IPS-15b (cell line): ENCODE measurements around the gene SLC35E2B.

Experiments
- H3K27me3 ChIP-seq: one replicate; pipeline ENCODE4 v1.6.1; 2013; ENCODE audit warnings: low read length; ENCODE audit not compliant: control insufficient read depth, insufficient read depth
- H3K36me3 ChIP-seq: one replicate; pipeline ENCODE4 v1.6.1; 2013; ENCODE audit warnings: low read length; ENCODE audit not compliant: control insufficient read depth, insufficient read depth
- H3K4me1 ChIP-seq: one replicate; pipeline ENCODE4 v1.6.1; 2013; ENCODE audit warnings: mild to moderate bottlenecking, low read length; ENCODE audit not compliant: control insufficient read depth, insufficient read depth
- H3K4me3 ChIP-seq: one replicate; pipeline ENCODE4 v1.5.1; 2013; ENCODE audit warnings: low read depth, low read length
- H3K9ac ChIP-seq: one replicate; pipeline ENCODE4 v1.6.1; 2013; ENCODE audit warnings: low read depth, mild to moderate bottlenecking, low read length
- H3K9me3 ChIP-seq: one replicate; pipeline ENCODE4 v1.6.1; 2013; ENCODE audit warnings: mild to moderate bottlenecking, low read length; ENCODE audit not compliant: control insufficient read depth, insufficient read depth

Gene SLC35E2B

DNA sequence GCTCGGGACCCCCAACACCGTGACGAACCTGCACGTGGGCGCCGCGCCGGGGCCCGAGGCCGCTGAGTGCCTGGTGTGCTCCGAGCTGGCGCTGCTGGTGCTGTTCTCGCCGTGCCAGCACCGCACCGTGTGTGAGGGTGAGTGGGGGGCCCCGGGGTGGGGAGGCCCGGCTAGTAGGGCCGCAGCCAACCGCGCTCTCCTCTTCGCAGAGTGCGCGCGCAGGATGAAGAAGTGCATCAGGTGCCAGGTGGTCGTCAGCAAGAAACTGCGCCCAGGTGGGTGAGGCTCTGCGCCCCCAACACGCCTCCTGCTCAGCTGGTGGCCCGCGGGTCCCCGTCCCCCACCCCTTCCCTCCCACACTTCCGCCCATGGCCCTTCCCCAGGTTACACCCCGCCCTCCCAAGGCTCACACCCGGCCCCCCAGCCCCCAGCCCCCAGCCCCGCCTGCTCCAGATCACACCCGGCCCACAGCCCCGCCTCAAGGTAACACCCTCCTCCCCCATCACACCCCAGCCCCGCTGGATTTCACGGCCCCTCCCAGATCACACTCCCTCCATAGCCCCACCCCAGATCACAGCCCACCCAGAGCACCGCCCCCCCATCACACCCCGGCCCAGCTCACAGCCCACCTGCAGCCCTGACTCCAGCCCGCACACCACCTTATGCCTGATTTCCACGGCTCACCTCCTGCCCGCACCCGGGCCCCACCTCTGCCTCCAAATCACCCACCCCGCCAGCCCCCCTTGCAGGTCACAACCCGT lies 63.0 kb downstream of the SLC35E2B start:
- H3K4me1 ChIP-seq: no peaks in the 10 kb centered on the region
- H3K27me3 ChIP-seq: peaks cover 3% of the 10 kb centered on the region
- H3K36me3 ChIP-seq: peaks cover 2% of the 10 kb centered on the region
- H3K9me3 ChIP-seq: no peaks in the 10 kb centered on the region
- H3K9ac ChIP-seq: peak overlapping the region; percentile 47
- H3K4me3 ChIP-seq: peak overlapping the region; percentile 46

DNA sequence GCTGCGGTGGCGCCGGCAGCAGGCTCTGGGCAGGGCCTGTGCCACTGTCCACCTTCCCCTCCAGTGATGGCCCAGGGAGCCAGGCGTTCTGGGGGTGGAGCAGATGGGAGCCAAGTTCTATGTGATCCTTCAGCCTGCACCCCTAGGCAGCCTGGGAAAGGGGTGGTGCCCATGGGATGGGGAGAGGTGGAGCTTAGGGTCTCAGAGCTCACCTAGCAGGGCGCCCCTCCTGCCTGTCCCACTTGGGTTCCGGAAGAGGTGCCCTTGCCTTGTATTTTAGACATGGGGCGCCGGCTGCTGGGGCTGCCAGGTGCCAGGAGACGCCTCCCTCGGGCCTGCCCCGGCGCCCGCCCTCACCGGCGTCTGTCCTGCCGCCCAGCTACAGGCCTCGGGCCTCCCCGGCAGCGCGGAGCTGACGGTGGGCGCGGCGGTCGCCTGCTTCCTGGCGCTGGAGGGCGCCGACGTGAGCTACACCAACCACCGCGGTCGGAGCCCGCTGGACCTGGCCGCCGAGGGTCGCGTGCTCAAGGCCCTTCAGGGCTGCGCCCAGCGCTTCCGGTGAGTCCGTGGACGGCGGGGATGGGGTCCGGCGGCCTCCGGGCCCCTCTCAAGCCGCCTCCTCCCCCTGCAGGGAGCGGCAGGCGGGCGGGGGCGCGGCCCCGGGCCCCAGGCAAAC lies 63.7 kb downstream of the SLC35E2B start:
- Histone ChIP-seq H3K4me3 (peak overlapping the region; percentile 46), H3K4me1 (no peaks in the 10 kb centered on the region), H3K36me3 (peaks cover 2% of the 10 kb centered on the region), H3K27me3 (peaks cover 3% of the 10 kb centered on the region), H3K9ac (peak overlapping the region; percentile 47), H3K9me3 (no peaks in the 10 kb centered on the region)

DNA sequence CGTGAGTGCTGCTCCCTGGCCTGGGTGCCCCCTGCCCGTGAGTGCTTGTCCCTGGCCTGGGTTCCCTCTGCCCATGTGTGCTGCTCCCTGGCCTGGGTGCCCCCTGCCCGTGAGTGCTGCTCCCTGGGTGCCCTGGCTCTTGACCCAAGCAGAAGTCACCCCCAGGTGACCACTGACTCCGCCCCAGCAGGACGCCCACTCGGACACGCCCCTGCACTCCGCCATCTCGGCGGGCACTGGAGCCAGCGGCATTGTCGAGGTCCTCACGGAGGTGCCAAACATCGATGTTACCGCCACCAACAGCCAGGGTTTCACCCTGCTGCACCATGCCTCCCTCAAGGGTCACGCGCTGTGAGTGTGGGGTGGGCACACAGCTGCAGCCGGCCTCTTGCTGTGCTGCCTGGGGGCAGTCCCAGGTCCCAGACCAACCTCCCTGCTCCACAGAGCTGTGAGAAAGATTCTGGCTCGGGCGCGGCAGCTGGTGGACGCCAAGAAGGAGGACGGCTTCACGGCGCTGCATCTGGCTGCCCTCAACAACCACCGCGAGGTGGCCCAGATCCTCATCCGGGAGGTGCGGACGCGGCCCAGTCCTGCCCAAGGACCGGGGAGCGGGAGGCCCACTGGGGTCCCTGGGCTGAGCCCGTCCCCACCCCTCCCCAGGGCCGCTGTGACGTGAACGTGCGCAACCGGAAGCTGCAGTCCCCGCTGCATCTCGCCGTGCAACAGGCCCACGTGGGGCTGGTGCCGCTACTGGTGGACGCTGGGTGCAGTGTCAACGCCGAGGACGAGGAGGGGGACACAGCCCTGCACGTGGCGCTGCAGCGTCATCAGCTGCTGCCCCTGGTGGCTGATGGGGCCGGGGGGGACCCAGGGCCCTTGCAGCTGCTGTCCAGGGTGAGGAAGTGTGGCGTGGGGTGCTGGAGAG lies 64.5 kb downstream of the SLC35E2B start:
- no peak overlapping the region for H3K9ac ChIP-seq
- H3K4me3 ChIP-seq: no peak overlapping the region
- peaks cover 2% of the 10 kb centered on the region for H3K36me3 ChIP-seq
- H3K4me1 ChIP-seq: no peaks in the 10 kb centered on the region
- no peaks in the 10 kb centered on the region for H3K9me3 ChIP-seq
- peaks cover 3% of the 10 kb centered on the region for H3K27me3 ChIP-seq

DNA sequence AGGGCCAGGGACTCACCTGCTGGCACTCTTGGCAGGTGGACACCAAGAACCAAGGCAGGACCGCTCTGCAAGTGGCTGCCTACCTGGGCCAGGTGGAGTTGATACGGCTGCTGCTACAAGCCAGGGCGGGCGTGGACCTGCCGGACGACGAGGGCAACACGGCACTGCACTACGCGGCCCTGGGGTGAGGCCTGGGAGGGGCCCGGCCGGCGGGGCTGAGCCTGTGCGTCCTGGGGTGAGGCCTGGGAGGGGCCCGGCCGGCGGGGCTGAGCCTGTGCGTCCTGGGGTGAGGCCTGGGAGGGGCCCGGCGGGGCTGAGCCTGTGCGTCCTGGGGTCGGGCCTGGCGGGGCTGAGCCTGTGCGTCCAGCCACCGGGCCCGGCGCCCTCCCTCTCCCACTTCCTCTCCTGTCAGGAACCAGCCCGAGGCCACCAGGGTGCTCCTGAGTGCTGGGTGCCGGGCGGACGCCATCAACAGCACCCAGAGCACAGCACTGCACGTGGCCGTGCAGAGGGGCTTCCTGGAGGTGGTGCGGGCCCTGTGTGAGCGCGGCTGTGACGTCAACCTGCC lies 65.2 kb downstream of the SLC35E2B start:
- no peaks in the 10 kb centered on the region for H3K9me3 ChIP-seq
- no peak overlapping the region for H3K4me3 ChIP-seq
- H3K27me3 ChIP-seq: peaks cover 3% of the 10 kb centered on the region
- H3K36me3 ChIP-seq: peaks cover 2% of the 10 kb centered on the region
- no peak overlapping the region for H3K9ac ChIP-seq
- no peaks in the 10 kb centered on the region for H3K4me1 ChIP-seq

DNA sequence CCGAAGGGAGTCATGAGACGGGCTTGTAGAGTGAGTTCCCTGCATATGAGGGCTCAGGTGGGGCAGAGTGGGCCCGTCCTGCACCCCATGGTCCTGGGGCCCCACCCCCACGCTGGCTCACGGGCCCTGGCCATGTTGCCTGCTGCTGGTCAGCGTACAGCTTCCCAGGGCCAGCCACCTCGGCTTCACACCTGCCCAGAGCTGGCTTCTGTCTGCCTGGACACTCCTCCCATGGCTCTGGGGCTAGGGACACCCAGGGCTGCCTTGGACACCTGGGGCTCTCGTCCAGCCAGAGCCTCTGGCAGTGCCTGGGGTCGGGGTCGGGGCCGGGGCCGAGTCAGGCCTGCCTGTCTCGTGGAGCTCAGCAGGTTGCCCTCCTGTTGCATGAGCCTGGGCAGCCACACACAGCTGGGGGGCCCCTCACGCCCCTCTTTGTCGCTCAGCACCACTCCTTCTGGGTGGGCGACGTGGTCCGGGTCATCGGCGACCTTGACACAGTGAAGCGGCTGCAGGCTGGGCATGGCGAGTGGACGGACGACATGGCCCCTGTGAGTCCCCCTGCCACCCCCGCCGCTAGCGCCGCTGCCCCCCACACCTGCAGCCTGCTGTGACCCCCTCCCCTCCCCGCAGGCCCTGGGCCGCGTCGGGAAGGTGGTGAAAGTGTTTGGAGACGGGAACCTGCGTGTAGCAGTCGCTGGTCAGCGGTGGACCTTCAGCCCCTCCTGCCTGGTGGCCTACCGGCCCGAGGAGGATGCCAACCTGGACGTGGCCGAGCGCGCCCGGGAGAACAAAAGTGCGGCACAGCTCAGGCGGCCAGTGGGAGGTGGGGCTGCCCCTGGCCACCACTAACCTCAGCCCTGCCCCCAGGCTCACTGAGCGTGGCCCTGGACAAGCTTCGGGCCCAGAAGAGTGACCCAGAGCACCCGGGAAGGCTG lies 66.1 kb downstream of the SLC35E2B start:
- Histone ChIP-seq H3K4me3 (no peak overlapping the region), H3K36me3 (peaks cover 2% of the 10 kb centered on the region), H3K27me3 (no peaks in the 10 kb centered on the region), H3K9ac (no peak overlapping the region), H3K9me3 (no peaks in the 10 kb centered on the region), H3K4me1 (no peaks in the 10 kb centered on the region)

DNA sequence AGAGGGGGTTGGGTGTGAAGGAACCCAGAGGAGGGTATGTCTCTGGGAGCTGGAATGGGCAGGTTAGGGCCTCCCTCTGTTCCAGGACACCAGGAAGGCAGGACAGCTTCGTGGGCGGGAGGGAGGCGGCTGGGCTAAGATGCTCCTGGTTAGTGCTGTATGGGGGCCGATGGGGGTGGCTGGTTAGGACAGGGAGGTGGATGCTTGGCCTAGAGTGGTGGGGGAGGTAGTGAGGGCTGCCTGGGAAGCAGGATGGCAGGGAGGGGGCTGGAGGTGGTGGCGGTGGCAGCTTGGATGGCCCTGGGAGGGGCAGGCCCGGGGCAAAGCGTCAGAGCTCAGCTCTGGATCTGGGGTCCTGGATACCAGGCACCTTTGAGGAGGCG lies 66.8 kb downstream of the SLC35E2B start:
- H3K4me1 ChIP-seq: no peaks in the 10 kb centered on the region

DNA sequence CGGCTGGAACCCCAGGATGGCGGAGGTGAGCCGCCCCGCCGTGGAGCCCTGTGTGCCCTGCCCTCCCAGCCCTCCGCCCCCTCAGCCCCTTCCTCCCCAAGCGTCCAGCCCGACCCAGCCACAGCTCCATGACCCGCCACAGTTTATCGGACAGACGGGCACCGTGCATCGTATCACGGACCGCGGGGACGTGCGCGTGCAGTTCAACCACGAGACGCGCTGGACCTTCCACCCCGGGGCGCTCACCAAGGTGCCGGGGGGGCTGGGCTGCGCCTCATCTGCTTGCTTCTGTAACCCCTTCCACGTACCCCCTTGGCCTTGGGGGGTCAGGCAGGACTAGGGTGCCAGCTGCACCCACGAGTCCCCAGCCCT lies 67.2 kb downstream of the SLC35E2B start:
- no peaks in the 10 kb centered on the region for H3K27me3 ChIP-seq
- no peaks in the 10 kb centered on the region for H3K9me3 ChIP-seq
- H3K4me1 ChIP-seq: no peaks in the 10 kb centered on the region
- H3K4me3 ChIP-seq: no peak overlapping the region
- H3K36me3 ChIP-seq: peaks cover 2% of the 10 kb centered on the region
- H3K9ac ChIP-seq: no peak overlapping the region

More for the DNA sequence above, 66.8 kb downstream of the SLC35E2B start:
- Histone ChIP-seq H3K9me3 (no peaks in the 10 kb centered on the region), H3K36me3 (peaks cover 2% of the 10 kb centered on the region), H3K4me3 (no peak overlapping the region), H3K9ac (no peak overlapping the region), H3K27me3 (no peaks in the 10 kb centered on the region)

DNA sequence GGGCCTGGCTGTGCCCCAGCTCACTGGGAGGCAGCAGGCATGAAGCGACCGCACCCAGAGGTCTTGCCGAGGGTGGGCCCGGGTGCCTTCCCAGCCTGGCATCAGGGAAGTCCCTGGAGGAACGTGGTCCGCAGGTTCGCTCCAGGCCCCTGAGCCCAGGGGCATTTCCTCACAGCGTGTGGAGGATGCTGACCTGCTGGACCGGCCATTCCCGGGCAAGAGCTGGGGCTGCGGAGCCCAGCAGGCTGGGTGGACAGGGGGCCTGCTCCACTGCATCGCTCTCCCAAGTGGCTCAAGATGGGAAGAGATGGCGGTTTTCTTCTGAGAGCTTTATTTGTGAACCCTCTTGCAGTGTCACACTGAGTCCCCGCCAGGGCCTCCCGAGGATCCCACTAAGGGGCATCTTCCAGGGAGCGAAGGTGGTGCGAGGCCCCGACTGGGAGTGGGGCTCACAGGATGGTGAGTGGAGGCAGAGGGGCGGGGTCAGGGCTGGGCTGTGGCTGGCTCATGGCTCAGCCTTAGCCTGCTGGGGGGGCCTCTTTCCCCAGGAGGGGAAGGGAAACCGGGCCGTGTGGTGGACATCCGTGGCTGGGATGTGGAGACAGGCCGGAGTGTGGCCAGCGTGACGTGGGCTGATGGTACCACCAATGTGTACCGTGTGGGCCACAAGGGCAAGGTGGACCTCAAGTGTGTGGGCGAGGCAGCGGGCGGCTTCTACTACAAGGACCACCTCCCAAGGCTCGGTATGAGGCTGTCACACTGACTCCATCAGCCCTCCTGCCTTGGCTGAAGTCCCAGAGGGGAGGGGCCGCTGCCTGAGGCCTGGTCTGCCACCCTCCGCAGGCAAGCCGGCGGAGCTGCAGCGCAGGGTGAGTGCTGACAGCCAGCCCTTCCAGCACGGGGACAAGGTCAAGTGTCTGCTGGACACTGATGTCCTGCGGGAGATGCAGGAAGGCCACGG lies 67.9 kb downstream of the SLC35E2B start:
- Histone ChIP-seq H3K4me1 (no peaks in the 10 kb centered on the region), H3K27me3 (no peaks in the 10 kb centered on the region), H3K4me3 (no peak overlapping the region), H3K36me3 (peaks cover 2% of the 10 kb centered on the region), H3K9me3 (no peaks in the 10 kb centered on the region), H3K9ac (no peak overlapping the region)

DNA sequence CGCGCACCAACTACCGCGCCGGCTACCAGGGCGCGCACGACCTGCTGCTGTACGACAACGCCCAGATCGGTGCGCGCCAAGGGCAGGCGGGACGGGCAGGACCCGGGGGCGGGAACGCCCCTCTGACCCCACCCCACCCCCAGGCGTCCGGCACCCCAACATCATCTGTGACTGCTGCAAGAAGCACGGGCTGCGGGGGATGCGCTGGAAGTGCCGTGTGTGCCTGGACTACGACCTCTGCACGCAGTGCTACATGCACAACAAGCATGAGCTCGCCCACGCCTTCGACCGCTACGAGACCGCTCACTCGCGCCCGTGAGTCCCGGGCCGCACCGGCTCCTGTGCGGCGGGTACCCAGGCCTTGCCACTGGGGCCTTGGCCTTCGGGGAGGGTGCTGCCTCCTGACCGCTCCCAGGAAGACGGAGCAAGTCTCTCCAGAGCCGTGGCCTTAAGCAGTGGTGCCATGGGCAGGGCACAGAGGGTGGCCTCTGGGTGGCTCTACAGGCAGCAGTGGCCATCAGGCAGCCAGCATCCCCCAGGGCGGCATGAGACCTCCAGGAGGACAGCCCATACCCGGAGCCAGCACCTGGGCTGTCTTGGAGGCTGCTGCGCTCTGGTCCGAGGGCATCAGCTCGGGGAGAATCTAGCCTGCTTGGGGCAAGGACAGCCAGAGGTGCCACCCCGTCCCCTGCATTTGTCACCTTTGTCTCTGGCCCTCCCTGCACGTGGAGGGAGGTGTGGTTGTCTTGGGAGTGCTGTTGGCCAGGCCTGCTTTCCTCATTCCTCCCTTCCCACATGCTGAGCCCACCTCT lies 68.8 kb downstream of the SLC35E2B start:
- Histone ChIP-seq H3K4me1 (no peaks in the 10 kb centered on the region), H3K9me3 (no peaks in the 10 kb centered on the region), H3K4me3 (no peak overlapping the region), H3K27me3 (no peaks in the 10 kb centered on the region), H3K9ac (no peak overlapping the region), H3K36me3 (peaks cover 2% of the 10 kb centered on the region)
